IMR-90 (cell line): Measurements from ENCODE around the gene GCG. TPM values are rescaled to one million over a fixed set of nuclear protein-coding genes. Genes with fewer than 3 reads are reported as not detected.

Experiments
- ATAC-seq: fragments of 200-7000 bp; cut with Tn5 transposase; 2 replicates; pipeline ENCODE4 v1.9.1; 2020; ENCODE audit warnings: low read depth, mild to moderate bottlenecking, moderate library complexity
- BruUV-seq: library from RNA; stranded (reverse); fragments of 400-500 nt; replicated peaks from 2 replicates; lab custom pipeline; 2021; lab: Mats Ljungman, UMichigan
- CTCF ChIA-PET: fragments of 300-600 bp; formaldehyde crosslinking; extraction: SDS; loops from one replicate; lab custom pipeline; 2021; ENCODE audit warnings: antibody characterized with exemption; lab: Yijun Ruan, JAX
- POLR2A ChIA-PET: fragments of 300-600 bp; sonication (Branson Sonifier 250); formaldehyde crosslinking; loops from one replicate; lab custom pipeline; 2022; ENCODE audit warnings: antibody characterized with exemption; ENCODE audit not compliant: unreplicated experiment; lab: Charles Lee
- DNase-seq: peaks from one replicate; pipeline ENCODE4 v3.0.0; 2013
- H2AFZ ChIP-seq: replicated peaks from 2 replicates; pipeline ENCODE3; 2013; ENCODE audit warnings: low read length, mild to moderate bottlenecking; ENCODE audit not compliant: poor library complexity
- H2AK5ac ChIP-seq: 2 replicates; pipeline ENCODE4 v1.6.1; 2013; ENCODE audit warnings: low read depth, low read length, inconsistent platforms
- H2AK9ac ChIP-seq: replicated peaks from 2 replicates; pipeline ENCODE3; 2013; ENCODE audit warnings: mild to moderate bottlenecking, low read depth, low read length, moderate library complexity; ENCODE audit not compliant: poor library complexity
- H2BK120ac ChIP-seq: 2 replicates; pipeline ENCODE4 v1.6.1; 2013; ENCODE audit warnings: low read depth, low read length, inconsistent platforms
- H2BK15ac ChIP-seq: 3 replicates; pipeline ENCODE4 v1.6.1; 2013; ENCODE audit warnings: low read depth, low read length, inconsistent platforms
- H2BK20ac ChIP-seq: 2 replicates; pipeline ENCODE4 v1.6.1; 2013; ENCODE audit warnings: low read depth, mild to moderate bottlenecking, inconsistent platforms, low read length, moderate library complexity
- H2BK5ac ChIP-seq: 2 replicates; pipeline ENCODE4 v1.6.1; 2013; ENCODE audit warnings: mild to moderate bottlenecking, low read depth, low read length, inconsistent platforms; ENCODE audit not compliant: poor library complexity, severe bottlenecking
- H3K14ac ChIP-seq: replicated peaks from 2 replicates; pipeline ENCODE4 v1.6.1; 2013; ENCODE audit warnings: low read depth, low read length, inconsistent platforms
- H3K18ac ChIP-seq: 2 replicates; pipeline ENCODE4 v1.6.1; 2013; ENCODE audit warnings: low read depth, low read length, control low read depth
- H3K23ac ChIP-seq: 2 replicates; pipeline ENCODE4 v1.6.1; 2013; ENCODE audit warnings: low read depth, low read length, inconsistent platforms
- H3K27ac ChIP-seq: 2 replicates; pipeline ENCODE4 v1.5.1; 2013; ENCODE audit warnings: mild to moderate bottlenecking, control low read depth, low read length; ENCODE audit not compliant: insufficient read depth
- H3K27me3 ChIP-seq: 2 replicates; pipeline ENCODE4 v1.6.1; 2013; ENCODE audit warnings: low read length; ENCODE audit not compliant: control insufficient read depth, insufficient read depth
- H3K36me3 ChIP-seq: 2 replicates; pipeline ENCODE4 v1.6.1; 2013; ENCODE audit warnings: low read length, mixed read lengths; ENCODE audit not compliant: control insufficient read depth, insufficient read depth
- H3K4ac ChIP-seq: 2 replicates; pipeline ENCODE4 v1.6.1; 2013; ENCODE audit warnings: low read depth, low read length, inconsistent platforms
- H3K4me1 ChIP-seq: 2 replicates; pipeline ENCODE4 v1.6.1; 2013; ENCODE audit warnings: low read length, mixed read lengths; ENCODE audit not compliant: control insufficient read depth, insufficient read depth
- H3K4me2 ChIP-seq: 2 replicates; pipeline ENCODE4 v1.6.1; 2013; ENCODE audit warnings: low read depth, mild to moderate bottlenecking, control low read depth, low read length, moderate library complexity
- H3K4me3 ChIP-seq: 2 replicates; pipeline ENCODE4 v1.5.1; 2013; ENCODE audit warnings: low read depth, mild to moderate bottlenecking, control low read depth, low read length, moderate library complexity; ENCODE audit not compliant: insufficient read depth
- H3K56ac ChIP-seq: 2 replicates; pipeline ENCODE4 v1.6.1; 2013; ENCODE audit warnings: low read length, inconsistent platforms; ENCODE audit not compliant: insufficient read depth; ENCODE audit errors: extremely low read depth
- H3K79me1 ChIP-seq, 2 experiments: 2 replicates each; pipeline ENCODE4 v1.6.1; 2013; ENCODE audit warnings: low read length in 2 of 2, inconsistent platforms in 1 of 2, low read depth in 1 of 2
- H3K9ac ChIP-seq: 2 replicates; pipeline ENCODE4 v1.6.1; 2013; ENCODE audit warnings: low read depth, low read length, control low read depth
- H3K9me1 ChIP-seq: 2 replicates; pipeline ENCODE4 v1.6.1; 2013; ENCODE audit warnings: low read length, inconsistent platforms; ENCODE audit not compliant: insufficient read depth
- H3K9me3 ChIP-seq: 2 replicates; pipeline ENCODE4 v1.6.1; 2013; ENCODE audit warnings: low read length; ENCODE audit not compliant: control insufficient read depth, insufficient read depth
- H4K20me1 ChIP-seq: 2 replicates; pipeline ENCODE4 v1.6.1; 2013; ENCODE audit warnings: low read length, inconsistent platforms; ENCODE audit not compliant: insufficient read depth
- H4K5ac ChIP-seq: 2 replicates; pipeline ENCODE4 v1.6.1; 2013; ENCODE audit warnings: mild to moderate bottlenecking, low read depth, low read length, control low read depth
- H4K8ac ChIP-seq, 2 experiments: 2 replicates each; pipeline ENCODE4 v1.6.1; 2013; ENCODE audit warnings: low read depth in 2 of 2, low read length in 2 of 2, control low read depth in 1 of 2, inconsistent platforms in 1 of 2
- H4K91ac ChIP-seq: 2 replicates; pipeline ENCODE4 v1.6.1; 2013; ENCODE audit warnings: low read depth, low read length, inconsistent platforms; ENCODE audit not compliant: insufficient read depth
- BHLHE40 ChIP-seq: fragments of 150-350 bp; IDR thresholded peaks from 2 replicates; pipeline ENCODE4 v1.6.1; 2016; ENCODE audit warnings: mild to moderate bottlenecking, low read depth, low read length
- CEBPB ChIP-seq: IDR thresholded peaks from 2 replicates; pipeline ENCODE4 v1.6.1; 2012; ENCODE audit warnings: low read depth, low read length, improper control_type of control experiment
- CHD1 ChIP-seq: IDR thresholded peaks from 2 replicates; pipeline ENCODE4 v1.6.1; 2012; ENCODE audit warnings: low read depth, low read length, improper control_type of control experiment
- FOS ChIP-seq: fragments of 150-350 bp; IDR thresholded peaks from 2 replicates; pipeline ENCODE4 v1.6.1; 2016; ENCODE audit warnings: low read depth, low read length
- MAFK ChIP-seq: IDR thresholded peaks from 2 replicates; pipeline ENCODE4 v1.6.1; 2012; ENCODE audit warnings: low read depth, low read length, improper control_type of control experiment
- MXI1 ChIP-seq: IDR thresholded peaks from 2 replicates; pipeline ENCODE4 v1.6.1; 2012; ENCODE audit warnings: low read depth, mild to moderate bottlenecking, low read length, moderate library complexity, borderline replicate concordance
- NFE2L2 ChIP-seq: fragments of 150-350 bp; IDR thresholded peaks from 2 replicates; pipeline ENCODE4 v1.6.1; 2016; ENCODE audit warnings: low read depth, mild to moderate bottlenecking, low read length
- POLR2A ChIP-seq: IDR thresholded peaks from 2 replicates; pipeline ENCODE4 v1.6.1; 2012; ENCODE audit warnings: mild to moderate bottlenecking, low read depth, low read length
- RCOR1 ChIP-seq: IDR thresholded peaks from 2 replicates; pipeline ENCODE4 v1.6.1; 2012; ENCODE audit warnings: mild to moderate bottlenecking, low read length, improper control_type of control experiment; ENCODE audit not compliant: insufficient replicate concordance
- RFX5 ChIP-seq: IDR thresholded peaks from 2 replicates; pipeline ENCODE4 v1.8.0; 2012; ENCODE audit warnings: low read depth, mild to moderate bottlenecking, low read length, moderate library complexity
- SMC3 ChIP-seq: fragments of 150-350 bp; IDR thresholded peaks from 2 replicates; pipeline ENCODE4 v1.6.1; 2016; ENCODE audit warnings: low read depth, mild to moderate bottlenecking, antibody characterized with exemption, low read length, moderate library complexity
- WGBS, 2 experiments: methylation state at CpG; one replicate each; pipeline versions ENCODE4 v1.1.5 to v1.1.7; 2013; ENCODE audit warnings: missing lambda C conversion rate in 2 of 2; ENCODE audit not compliant: insufficient read length in 1 of 2; ENCODE audit errors: extremely low coverage in 2 of 2; 5-methylcytosine and 5-hydroxymethylcytosine counted together
- dilution Hi-C: fragments of 300-500 bp; cut with HindIII; formaldehyde crosslinking; loops from one replicate; pipeline ENCODE4 v1.14.3; 2018; ENCODE audit warnings: low sequenced_read_pairs; ENCODE audit not compliant: unreplicated experiment
- in situ Hi-C: fragments of 300-500 bp; cut with MboI; formaldehyde crosslinking; loops from 3 replicates; pipeline ENCODE4 v1.14.3; 2019; ENCODE audit warnings: low sequenced_read_pairs, inconsistent platforms, mixed read lengths
- intact Hi-C: fragments of 100-400 bp; cut with micrococcal nuclease; formaldehyde crosslinking; loops from 2 replicates; pipeline ENCODE4 v1.10.0; 2022
- polyA plus RNA-seq, 3 experiments: library from polyadenylated mRNA; depleted of rRNA; stranded (reverse); fragments of >200 nt; gene quantifications; 2 replicates each; pipeline ENCODE4 v1.2.3, GENCODE V29; 2012; ENCODE audit warnings: low replicate concordance in 1 of 3
- total RNA-seq: library from RNA; depleted of rRNA; stranded (reverse); fragments of >200 nt; gene quantifications from 2 replicates; pipeline ENCODE4 v1.2.3, GENCODE V29; 2012

Gene GCG
- total and polyA plus RNA-seq, 2 of the 4 experiments (the other 2 are of a cell fraction) = not detected

DNA sequence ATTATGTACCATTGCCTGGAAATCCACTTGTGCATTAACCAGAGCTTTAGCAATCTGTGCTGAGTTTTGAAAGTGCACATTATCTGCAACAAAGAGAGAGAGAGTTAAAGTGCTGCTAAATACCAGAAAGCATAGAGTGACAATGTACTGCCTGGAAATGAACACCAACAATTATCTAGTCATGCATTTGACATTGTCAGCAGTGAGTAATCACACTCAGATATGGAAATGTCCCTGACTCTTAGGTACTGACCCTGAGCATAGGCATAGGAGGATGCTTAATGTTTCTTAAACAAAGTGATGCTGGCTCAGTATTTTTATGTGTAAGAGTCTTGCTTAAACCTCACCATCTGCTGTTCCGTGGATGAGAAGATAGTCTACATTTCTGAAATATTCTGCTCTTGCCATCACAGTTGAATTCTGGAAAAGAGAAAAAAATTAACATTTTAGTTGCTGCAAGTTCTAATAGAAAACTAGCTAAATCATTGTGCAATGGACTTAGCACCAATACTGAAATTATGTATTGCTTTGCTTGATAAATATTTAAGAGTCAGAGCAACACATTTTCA, 20.8 kb upstream of the GCG start:
- in situ Hi-C loops = no loop called here
- no peak for TF ChIP-seq RFX5
- no peak for TF ChIP-seq FOS
- no peak for TF ChIP-seq CEBPB
- TF ChIP-seq CHD1 = no peak
- no peak for TF ChIP-seq RCOR1
- TF ChIP-seq BHLHE40 = no peak
- TF ChIP-seq MXI1 = no peak
- TF ChIP-seq POLR2A = no peak
- TF ChIP-seq SMC3 = no peak
- TF ChIP-seq MAFK = no peak
- no peak for TF ChIP-seq NFE2L2

More for the DNA sequence above, 20.8 kb upstream of the GCG start:
- peaks cover 8% of the 10 kb centered on the region for H3K4me1 ChIP-seq
- no peak overlapping the region for H2BK15ac ChIP-seq
- H2BK20ac ChIP-seq = no peak overlapping the region
- H2AFZ ChIP-seq = no peak overlapping the region
- H3K9me1 ChIP-seq = peaks cover 7% of the 10 kb centered on the region; the same call in 1 of the 2 replicates
- no peak overlapping the region for H2AK5ac ChIP-seq
- no peak overlapping the region for H3K23ac ChIP-seq
- no peak overlapping the region for H3K9ac ChIP-seq
- H3K18ac ChIP-seq = no peak overlapping the region
- DNase-seq (no peak), ATAC-seq (no peak)
- H3K36me3 ChIP-seq = peaks cover 18% of the 10 kb centered on the region
- BruUV-seq = no TSS peak
- H4K8ac ChIP-seq = no peak overlapping the region
- dilution Hi-C loops = no loop called here
- no peak overlapping the region for H2BK120ac ChIP-seq
- H3K4me3 ChIP-seq = no peak overlapping the region
- H3K14ac ChIP-seq = no peak overlapping the region
- ChIA-PET POLR2A (no interaction called here), CTCF (no interaction called here)
- no peaks in the 10 kb centered on the region for H3K9me3 ChIP-seq
- no peak overlapping the region for H3K4me2 ChIP-seq
- no peak overlapping the region for H4K91ac ChIP-seq
- no peak overlapping the region for H3K56ac ChIP-seq
- H2BK5ac ChIP-seq = no peak overlapping the region
- H3K79me1 ChIP-seq = no peaks in the 10 kb centered on the region
- no peak overlapping the region for H3K4ac ChIP-seq
- no peak overlapping the region for H2AK9ac ChIP-seq
- no peaks in the 10 kb centered on the region for H3K27me3 ChIP-seq
- intact Hi-C loops = no loop called here
- no peak overlapping the region for H3K27ac ChIP-seq
- no peaks in the 10 kb centered on the region; the same call in 1 of the 2 replicates for H4K20me1 ChIP-seq
- no CpG with 5 or more reads among the region's 1 CpG for WGBS, 2 experiments
- H4K5ac ChIP-seq = no peak overlapping the region
